RWPE1 (cell line): ENCODE measurements around the gene UBE2H.
"Not testable (repeated sequence)": the region's sequence is repeated elsewhere in the genome, so short reads cannot be mapped to it uniquely, and the experiment has no call there.

Source experiments
- CTCF ChIA-PET: fragments of 350-600 bp; sonication (Branson Sonifier 250); formaldehyde crosslinking; extraction: SDS; loops from one replicate; lab custom pipeline; 2021; lab: Yijun Ruan, JAX
- POLR2A ChIA-PET: fragments of 400-600 bp; formaldehyde crosslinking; extraction: SDS; loops from one replicate; lab custom pipeline; 2020; ENCODE audit warnings: antibody characterized with exemption; ENCODE audit not compliant: low non-redundant PET; lab: Yijun Ruan, JAX
- DNase-seq: peaks from one replicate; pipeline ENCODE4 v3.0.0; 2012; ENCODE audit warnings: low spot score
- H3K27ac ChIP-seq: fragments of 450-650 bp; 2 replicates; pipeline ENCODE4 v1.5.1; 2017
- CTCF ChIP-seq: fragments of 450-650 bp; conservative IDR thresholded peaks from 2 replicates; pipeline ENCODE4 v1.5.1; 2017; ENCODE audit warnings: low read depth, mild to moderate bottlenecking

UBE2H gene

GRCh38 chr7:129829737-129830631 is 122.8 kb downstream of the UBE2H start:
- DNase-seq = peak; percentile 41
- CTCF ChIA-PET = interaction anchor here (0.6 to 2.3 kb wide), 3 partner anchors 128 to 181 kb away, joined by 3 to 10 read pairs (median 5); no protein-coding TSS in a partner anchor
- H3K27ac ChIP-seq = peak overlapping the region; percentile 85
- TF ChIP-seq CTCF = peak; percentile 88
- POLR2A ChIA-PET = interaction anchor here (0.6 kb wide), 1 partner anchor 128 kb away, joined by 4 read pairs; no protein-coding TSS in a partner anchor

GRCh38 chr7:129828989-129829736 is 123.6 kb downstream of the UBE2H start:
- ChIA-PET CTCF (interaction anchor here (2.3 kb wide), 1 partner anchor 182 kb away, joined by 10 read pairs; no protein-coding TSS in a partner anchor), POLR2A (interaction anchor here (0.6 kb wide), 1 partner anchor 129 kb away, joined by 4 read pairs; no protein-coding TSS in a partner anchor)
- no peak for TF ChIP-seq CTCF
- DNase-seq = no peak
- H3K27ac ChIP-seq = peak overlapping the region; percentile 85

- ChIA-PET CTCF (interaction anchor here (0.6 to 2.3 kb wide), 2 partner anchors 100 to 183 kb away, joined by 3 to 10 read pairs; no protein-coding TSS in a partner anchor), POLR2A (interaction anchor here (0.6 kb wide), 1 partner anchor 56 kb away, joined by 11 read pairs; no protein-coding TSS in a partner anchor)
- H3K27ac ChIP-seq = peak overlapping the region; percentile 85
- TF ChIP-seq CTCF = no peak
- DNase-seq = no peak
Measured at GRCh38 chr7:129828078-129828762, 124.5 kb downstream of the UBE2H start.

- ChIA-PET CTCF (interaction anchor here (0.7 kb wide), 1 partner anchor 204 kb away, joined by 3 read pairs; no protein-coding TSS in a partner anchor), POLR2A (no interaction called here)
- TF ChIP-seq CTCF = no peak
- no peak for DNase-seq
- H3K27ac ChIP-seq = peak overlapping the region; percentile 85
Measured at GRCh38 chr7:129827467-129827990, 125.2 kb downstream of the UBE2H start.

GRCh38 chr7:129826895-129827294 is 125.9 kb downstream of the UBE2H start:
- DNase-seq, POLR2A ChIA-PET: not testable (repeated sequence)
- CTCF ChIA-PET = interaction anchor here (0.7 to 1.2 kb wide), 3 partner anchors 162 to 204 kb away, joined by 3 to 10 read pairs (median 3); no protein-coding TSS in a partner anchor
- H3K27ac ChIP-seq = peak overlapping the region; percentile 85

- H3K27ac ChIP-seq = peak overlapping the region; percentile 85
- peak; percentile 93 for TF ChIP-seq CTCF
- ChIA-PET CTCF (interaction anchor here (0.5 to 1.7 kb wide), 9 partner anchors 9 to 185 kb away, joined by 3 to 6 read pairs (median 3); no protein-coding TSS in a partner anchor), POLR2A (no interaction called here)
- DNase-seq = peak; percentile 72
Measured at GRCh38 chr7:129825209-129825970, 127.4 kb downstream of the UBE2H start.
